SK-N-SH treated with all-trans-retinoic acid at 6 μM for 48 hours (cell line): ENCODE measurements around the gene GAPDHS.

Experiments
- BACH2 ChIP-seq: fragments of 250-450 bp; sonication (Bioruptor Pico); IDR thresholded peaks from 2 replicates; pipeline ENCODE4 v1.9.0; 2021; ENCODE audit warnings: mild to moderate bottlenecking, borderline replicate concordance
- GLIS3 ChIP-seq: fragments of 250-450 bp; sonication (Bioruptor Pico); IDR thresholded peaks from 2 replicates; pipeline ENCODE4 v1.5.0; 2020; ENCODE audit warnings: mild to moderate bottlenecking, moderate library complexity
- OSR1 ChIP-seq: fragments of 250-450 bp; sonication (Bioruptor Pico); IDR thresholded peaks from 2 replicates; pipeline ENCODE4 v1.8.0; 2022; ENCODE audit warnings: moderate library complexity, mild to moderate bottlenecking, inconsistent platforms
- RARB ChIP-seq: fragments of 250-450 bp; sonication (Bioruptor Pico); IDR thresholded peaks from 2 replicates; pipeline ENCODE4 v1.8.0; 2021; ENCODE audit warnings: mild to moderate bottlenecking, moderate library complexity
- SNAI2 ChIP-seq: fragments of 250-450 bp; sonication (Bioruptor Pico); IDR thresholded peaks from 2 replicates; pipeline ENCODE4 v1.5.0; 2020; ENCODE audit warnings: mild to moderate bottlenecking, moderate library complexity
- ZNF565 ChIP-seq: fragments of 450-650 bp; formaldehyde crosslinking; conservative IDR thresholded peaks from 2 replicates; pipeline ENCODE4 v1.5.0; 2020; ENCODE audit warnings: low read depth, mild to moderate bottlenecking, moderate library complexity
- TF ChIP-seq, protein P1 (sequence below): fragments of 250-450 bp; sonication (Bioruptor Pico); IDR thresholded peaks from 2 replicates; pipeline ENCODE4 v1.5.1; 2021; ENCODE audit warnings: mild to moderate bottlenecking, moderate library complexity
- TF ChIP-seq, protein P2 (sequence below): fragments of 250-450 bp; sonication (Bioruptor Pico); IDR thresholded peaks from 2 replicates; pipeline ENCODE4 v1.8.0; 2020; ENCODE audit warnings: mild to moderate bottlenecking, moderate library complexity, borderline replicate concordance
- TF ChIP-seq, protein P3 (sequence below): fragments of 250-450 bp; sonication (Bioruptor Pico); IDR thresholded peaks from 2 replicates; pipeline ENCODE4 v1.5.0; 2020; ENCODE audit warnings: mild to moderate bottlenecking, moderate library complexity
- TF ChIP-seq, protein P4 (sequence below): fragments of 250-450 bp; sonication (Bioruptor Pico); IDR thresholded peaks from 2 replicates; pipeline ENCODE4 v1.5.1; 2020; ENCODE audit warnings: low read depth, mild to moderate bottlenecking, moderate library complexity

DNA sequence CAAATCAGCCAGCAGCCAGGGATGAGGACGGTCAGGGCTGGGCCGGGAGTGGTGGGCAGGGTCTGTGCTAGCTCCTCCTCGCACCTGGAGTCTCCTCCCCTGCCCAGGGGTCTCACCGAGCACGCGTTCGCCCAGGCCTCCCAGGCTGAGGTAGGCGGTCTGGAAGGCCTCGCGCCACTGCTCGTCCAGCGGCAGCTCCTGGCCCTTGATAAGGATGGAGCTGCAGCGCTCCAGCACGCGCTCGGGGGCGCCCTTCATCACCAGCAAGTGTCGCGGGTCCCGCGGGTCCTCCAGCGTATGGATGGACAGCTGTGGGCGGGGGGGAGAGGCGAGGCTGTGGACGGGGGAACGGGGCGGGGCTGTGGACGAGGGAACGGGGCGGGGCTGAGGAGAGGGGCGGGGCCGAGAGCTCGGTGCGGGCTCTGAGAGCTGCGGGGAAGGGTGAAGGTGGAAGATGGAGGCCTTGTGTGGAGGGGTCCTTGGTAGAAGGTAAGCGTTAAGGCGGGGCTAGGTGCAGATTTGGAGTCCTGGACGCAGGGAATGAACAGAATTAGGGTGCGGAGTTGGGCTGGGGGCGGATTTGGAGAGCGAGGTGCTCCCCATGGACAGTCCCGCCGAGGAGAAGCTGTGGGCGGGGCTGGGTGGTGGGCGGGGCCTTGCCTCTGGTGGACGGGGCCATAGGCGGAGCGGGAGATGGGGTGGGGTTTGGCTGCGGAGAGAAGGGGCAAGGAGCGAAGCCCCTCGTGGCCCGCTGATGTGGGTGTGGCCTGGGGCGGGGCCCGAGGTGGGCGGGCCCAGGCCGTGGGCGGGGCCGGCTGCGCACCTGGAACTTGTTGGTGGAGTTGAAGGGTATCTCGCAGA, 24.5 kb downstream of the GAPDHS start:
- TF ChIP-seq, protein P1, sequence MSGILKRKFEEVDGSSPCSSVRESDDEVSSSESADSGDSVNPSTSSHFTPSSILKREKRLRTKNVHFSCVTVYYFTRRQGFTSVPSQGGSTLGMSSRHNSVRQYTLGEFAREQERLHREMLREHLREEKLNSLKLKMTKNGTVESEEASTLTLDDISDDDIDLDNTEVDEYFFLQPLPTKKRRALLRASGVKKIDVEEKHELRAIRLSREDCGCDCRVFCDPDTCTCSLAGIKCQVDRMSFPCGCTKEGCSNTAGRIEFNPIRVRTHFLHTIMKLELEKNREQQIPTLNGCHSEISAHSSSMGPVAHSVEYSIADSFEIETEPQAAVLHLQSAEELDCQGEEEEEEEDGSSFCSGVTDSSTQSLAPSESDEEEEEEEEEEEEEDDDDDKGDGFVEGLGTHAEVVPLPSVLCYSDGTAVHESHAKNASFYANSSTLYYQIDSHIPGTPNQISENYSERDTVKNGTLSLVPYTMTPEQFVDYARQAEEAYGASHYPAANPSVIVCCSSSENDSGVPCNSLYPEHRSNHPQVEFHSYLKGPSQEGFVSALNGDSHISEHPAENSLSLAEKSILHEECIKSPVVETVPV: no peak
- no peak for TF ChIP-seq BACH2 (CRISPR knock-in tag)
- no peak for TF ChIP-seq RARB (CRISPR knock-in tag)
- TF ChIP-seq, protein P2, sequence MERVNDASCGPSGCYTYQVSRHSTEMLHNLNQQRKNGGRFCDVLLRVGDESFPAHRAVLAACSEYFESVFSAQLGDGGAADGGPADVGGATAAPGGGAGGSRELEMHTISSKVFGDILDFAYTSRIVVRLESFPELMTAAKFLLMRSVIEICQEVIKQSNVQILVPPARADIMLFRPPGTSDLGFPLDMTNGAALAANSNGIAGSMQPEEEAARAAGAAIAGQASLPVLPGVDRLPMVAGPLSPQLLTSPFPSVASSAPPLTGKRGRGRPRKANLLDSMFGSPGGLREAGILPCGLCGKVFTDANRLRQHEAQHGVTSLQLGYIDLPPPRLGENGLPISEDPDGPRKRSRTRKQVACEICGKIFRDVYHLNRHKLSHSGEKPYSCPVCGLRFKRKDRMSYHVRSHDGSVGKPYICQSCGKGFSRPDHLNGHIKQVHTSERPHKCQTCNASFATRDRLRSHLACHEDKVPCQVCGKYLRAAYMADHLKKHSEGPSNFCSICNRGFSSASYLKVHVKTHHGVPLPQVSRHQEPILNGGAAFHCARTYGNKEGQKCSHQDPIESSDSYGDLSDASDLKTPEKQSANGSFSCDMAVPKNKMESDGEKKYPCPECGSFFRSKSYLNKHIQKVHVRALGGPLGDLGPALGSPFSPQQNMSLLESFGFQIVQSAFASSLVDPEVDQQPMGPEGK (CRISPR knock-in tag): no peak
- no peak for TF ChIP-seq SNAI2 (CRISPR knock-in tag)
- TF ChIP-seq GLIS3 (CRISPR knock-in tag): no peak
- TF ChIP-seq, protein P3, sequence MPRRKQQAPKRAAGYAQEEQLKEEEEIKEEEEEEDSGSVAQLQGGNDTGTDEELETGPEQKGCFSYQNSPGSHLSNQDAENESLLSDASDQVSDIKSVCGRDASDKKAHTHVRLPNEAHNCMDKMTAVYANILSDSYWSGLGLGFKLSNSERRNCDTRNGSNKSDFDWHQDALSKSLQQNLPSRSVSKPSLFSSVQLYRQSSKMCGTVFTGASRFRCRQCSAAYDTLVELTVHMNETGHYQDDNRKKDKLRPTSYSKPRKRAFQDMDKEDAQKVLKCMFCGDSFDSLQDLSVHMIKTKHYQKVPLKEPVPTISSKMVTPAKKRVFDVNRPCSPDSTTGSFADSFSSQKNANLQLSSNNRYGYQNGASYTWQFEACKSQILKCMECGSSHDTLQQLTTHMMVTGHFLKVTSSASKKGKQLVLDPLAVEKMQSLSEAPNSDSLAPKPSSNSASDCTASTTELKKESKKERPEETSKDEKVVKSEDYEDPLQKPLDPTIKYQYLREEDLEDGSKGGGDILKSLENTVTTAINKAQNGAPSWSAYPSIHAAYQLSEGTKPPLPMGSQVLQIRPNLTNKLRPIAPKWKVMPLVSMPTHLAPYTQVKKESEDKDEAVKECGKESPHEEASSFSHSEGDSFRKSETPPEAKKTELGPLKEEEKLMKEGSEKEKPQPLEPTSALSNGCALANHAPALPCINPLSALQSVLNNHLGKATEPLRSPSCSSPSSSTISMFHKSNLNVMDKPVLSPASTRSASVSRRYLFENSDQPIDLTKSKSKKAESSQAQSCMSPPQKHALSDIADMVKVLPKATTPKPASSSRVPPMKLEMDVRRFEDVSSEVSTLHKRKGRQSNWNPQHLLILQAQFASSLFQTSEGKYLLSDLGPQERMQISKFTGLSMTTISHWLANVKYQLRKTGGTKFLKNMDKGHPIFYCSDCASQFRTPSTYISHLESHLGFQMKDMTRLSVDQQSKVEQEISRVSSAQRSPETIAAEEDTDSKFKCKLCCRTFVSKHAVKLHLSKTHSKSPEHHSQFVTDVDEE: no peak
- TF ChIP-seq ZNF565 (CRISPR knock-in tag): no peak
- TF ChIP-seq OSR1 (CRISPR knock-in tag): no peak
- TF ChIP-seq, protein P4, sequence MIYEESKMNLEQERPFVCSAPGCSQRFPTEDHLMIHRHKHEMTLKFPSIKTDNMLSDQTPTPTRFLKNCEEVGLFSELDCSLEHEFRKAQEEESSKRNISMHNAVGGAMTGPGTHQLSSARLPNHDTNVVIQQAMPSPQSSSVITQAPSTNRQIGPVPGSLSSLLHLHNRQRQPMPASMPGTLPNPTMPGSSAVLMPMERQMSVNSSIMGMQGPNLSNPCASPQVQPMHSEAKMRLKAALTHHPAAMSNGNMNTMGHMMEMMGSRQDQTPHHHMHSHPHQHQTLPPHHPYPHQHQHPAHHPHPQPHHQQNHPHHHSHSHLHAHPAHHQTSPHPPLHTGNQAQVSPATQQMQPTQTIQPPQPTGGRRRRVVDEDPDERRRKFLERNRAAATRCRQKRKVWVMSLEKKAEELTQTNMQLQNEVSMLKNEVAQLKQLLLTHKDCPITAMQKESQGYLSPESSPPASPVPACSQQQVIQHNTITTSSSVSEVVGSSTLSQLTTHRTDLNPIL: no peak
